H9 (cell line): Measurements from ENCODE around the gene SLC4A2. TPM values are rescaled to one million over a fixed set of nuclear protein-coding genes. Genes with fewer than 3 reads are reported as not detected.

Source experiments
- DNase-seq: peaks from one replicate; pipeline ENCODE4 v3.0.0-alpha.2; 2017
- H2AFZ ChIP-seq: one replicate; pipeline ENCODE4 v1.6.1; 2013; ENCODE audit warnings: mild to moderate bottlenecking, low read length, control low read depth, moderate library complexity
- H2AK5ac ChIP-seq: 2 replicates; pipeline ENCODE4 v1.6.1; 2013; ENCODE audit warnings: low read length, control low read depth, mixed read lengths; ENCODE audit not compliant: insufficient read length
- H2BK120ac ChIP-seq: one replicate; pipeline ENCODE4 v1.6.1; 2013; ENCODE audit warnings: low read depth, mild to moderate bottlenecking, low read length, control low read depth, inconsistent platforms; ENCODE audit not compliant: poor library complexity, severe bottlenecking
- H2BK12ac ChIP-seq: 2 replicates; pipeline ENCODE4 v1.6.1; 2013; ENCODE audit warnings: low read length, control low read depth, mixed read lengths, low read depth; ENCODE audit not compliant: insufficient read length
- H2BK15ac ChIP-seq: 2 replicates; pipeline ENCODE4 v1.6.1; 2013; ENCODE audit warnings: low read depth, low read length, control low read depth
- H2BK20ac ChIP-seq: one replicate; pipeline ENCODE4 v1.6.1; 2013; ENCODE audit warnings: low read depth, mild to moderate bottlenecking, low read length, control low read depth, inconsistent platforms; ENCODE audit not compliant: poor library complexity, severe bottlenecking
- H2BK5ac ChIP-seq: 2 replicates; pipeline ENCODE4 v1.6.1; 2013; ENCODE audit warnings: low read length, control low read depth, mixed read lengths; ENCODE audit not compliant: insufficient read length
- H3K14ac ChIP-seq: 2 replicates; pipeline ENCODE4 v1.6.1; 2013; ENCODE audit warnings: low read length, control low read depth; ENCODE audit not compliant: insufficient read depth
- H3K18ac ChIP-seq: 2 replicates; pipeline ENCODE4 v1.6.1; 2013; ENCODE audit warnings: low read depth, mild to moderate bottlenecking, mixed read lengths, low read length, control low read depth; ENCODE audit not compliant: insufficient read length
- H3K23ac ChIP-seq: 2 replicates; pipeline ENCODE4 v1.6.1; 2013; ENCODE audit warnings: low read length, control low read depth, mixed read lengths, low read depth; ENCODE audit not compliant: insufficient read length
- H3K23me2 ChIP-seq: 2 replicates; pipeline ENCODE4 v1.6.1; 2013; ENCODE audit warnings: low read depth, mild to moderate bottlenecking, mixed read lengths, low read length, control low read depth; ENCODE audit not compliant: insufficient read length, poor library complexity, severe bottlenecking
- H3K27ac ChIP-seq: 2 replicates; pipeline ENCODE4 v1.5.1; 2013; ENCODE audit warnings: low read length, control low read depth, mixed read lengths, low read depth; ENCODE audit not compliant: insufficient read length
- H3K27me3 ChIP-seq: 2 replicates; pipeline ENCODE4 v1.6.1; 2013; ENCODE audit warnings: low read length, control low read depth, inconsistent platforms; ENCODE audit not compliant: insufficient read depth
- H3K4ac ChIP-seq: 2 replicates; pipeline ENCODE4 v1.6.1; 2013; ENCODE audit warnings: low read depth, mild to moderate bottlenecking, control low read depth, inconsistent platforms, low read length, moderate library complexity
- H3K4me1 ChIP-seq: 2 replicates; pipeline ENCODE4 v1.6.1; 2013; ENCODE audit warnings: low read length, control low read depth, inconsistent platforms; ENCODE audit not compliant: insufficient read depth
- H3K4me2 ChIP-seq: 2 replicates; pipeline ENCODE4 v1.6.1; 2013; ENCODE audit warnings: low read length, control low read depth, mixed read lengths; ENCODE audit not compliant: insufficient read length, insufficient read depth
- H3K56ac ChIP-seq: 2 replicates; pipeline ENCODE4 v1.6.1; 2013; ENCODE audit warnings: low read depth, mild to moderate bottlenecking, mixed read lengths, low read length, control low read depth; ENCODE audit not compliant: insufficient read length
- H3K79me1 ChIP-seq: 2 replicates; pipeline ENCODE4 v1.6.1; 2013; ENCODE audit warnings: low read depth, mild to moderate bottlenecking, moderate library complexity, low read length, control low read depth, inconsistent platforms; ENCODE audit not compliant: insufficient read depth, poor library complexity, severe bottlenecking
- H3K79me2 ChIP-seq: 2 replicates; pipeline ENCODE4 v1.6.1; 2013; ENCODE audit warnings: low read length, control low read depth, inconsistent platforms; ENCODE audit not compliant: insufficient read depth
- H3K9ac ChIP-seq: 2 replicates; pipeline ENCODE4 v1.6.1; 2013; ENCODE audit warnings: low read length, control low read depth, mixed read lengths; ENCODE audit not compliant: insufficient read length; ENCODE audit errors: extremely low read depth
- H3K9me3 ChIP-seq: one replicate; pipeline ENCODE4 v1.6.1; 2013; ENCODE audit warnings: low read depth, low read length, inconsistent platforms; ENCODE audit not compliant: control insufficient read depth
- H3T11ph ChIP-seq: one replicate; pipeline ENCODE4 v1.6.1; 2013; ENCODE audit warnings: mild to moderate bottlenecking, low read length, control low read depth, inconsistent platforms
- H4K20me1 ChIP-seq: one replicate; pipeline ENCODE4 v1.6.1; 2013; ENCODE audit not compliant: control insufficient read depth, insufficient read length, insufficient read depth
- H4K5ac ChIP-seq: 2 replicates; pipeline ENCODE4 v1.6.1; 2013; ENCODE audit warnings: low read depth, mild to moderate bottlenecking, mixed read lengths, low read length, control low read depth; ENCODE audit not compliant: insufficient read length
- H4K8ac ChIP-seq: replicated peaks from 2 replicates; pipeline ENCODE4 v1.6.1; 2013; ENCODE audit warnings: low read length, control low read depth, mixed read lengths, low read depth; ENCODE audit not compliant: insufficient read length
- H4K91ac ChIP-seq: 2 replicates; pipeline ENCODE4 v1.6.1; 2013; ENCODE audit warnings: low read depth, mild to moderate bottlenecking, moderate library complexity, mixed read lengths, low read length, control low read depth; ENCODE audit not compliant: insufficient read length
- H3K27ac Mint-ChIP-seq, 3 experiments: 2 replicates in 2 of 3; 3 replicates in 1 of 3; pipeline ENCODE4 v1.8.0; 2020 to 2021; ENCODE audit warnings: mixed read lengths in 3 of 3, mild to moderate bottlenecking in 1 of 3, moderate library complexity in 1 of 3
- H3K27me3 Mint-ChIP-seq: 2 replicates; pipeline ENCODE4 v1.8.0; 2021; ENCODE audit warnings: low read depth, mild to moderate bottlenecking, moderate library complexity, mixed read lengths
- H3K36me3 Mint-ChIP-seq, 3 experiments: 2 replicates in 2 of 3; 3 replicates in 1 of 3; pipeline ENCODE4 v1.8.0; 2020 to 2021; ENCODE audit warnings: low read depth in 3 of 3, mixed read lengths in 3 of 3; ENCODE audit not compliant: insufficient read depth in 1 of 3
- H3K4me1 Mint-ChIP-seq, 2 experiments: 2 replicates each; pipeline ENCODE4 v1.8.0; 2020; ENCODE audit warnings: mixed read lengths in 2 of 2
- H3K4me3 Mint-ChIP-seq, 2 experiments: 2 replicates in 1 of 2; 3 replicates in 1 of 2; pipeline ENCODE4 v1.8.0; 2020 to 2021; ENCODE audit warnings: mild to moderate bottlenecking in 2 of 2, mixed read lengths in 2 of 2, moderate library complexity in 1 of 2
- H3K9me3 Mint-ChIP-seq, 2 experiments: 2 replicates in 1 of 2; 3 replicates in 1 of 2; pipeline ENCODE4 v1.8.0; 2020; ENCODE audit warnings: mild to moderate bottlenecking in 2 of 2, mixed read lengths in 2 of 2, moderate library complexity in 1 of 2
- CTCF ChIP-seq: fragments of 200-600 bp; sonication (generic); conservative IDR thresholded peaks from 3 replicates; pipeline ENCODE4 v1.8.0; 2021; ENCODE audit warnings: antibody characterized with exemption, mild to moderate bottlenecking
- WGBS: extraction: QIAGEN DNeasy Blood & Tissue Kit; methylation state at CpG from one replicate; pipeline ENCODE4 v1.1.7; 2013; ENCODE audit warnings: missing lambda C conversion rate, low lambda C conversion rate, mixed read lengths; ENCODE audit not compliant: insufficient read length; ENCODE audit errors: extremely low coverage; 5-methylcytosine and 5-hydroxymethylcytosine counted together
- total RNA-seq: library from RNA; stranded (reverse); gene quantifications from 2 replicates; pipeline ENCODE4 v1.2.1, GENCODE V29; 2021

Gene SLC4A2
- total RNA-seq, 1 experiment from 2014 or later = 136 TPM

GRCh38 chr7:151056283-151056665 lies 3.1 kb upstream of the SLC4A2 start:
- Histone ChIP-seq H3K23me2 (peaks cover 29% of the 10 kb centered on the region), H4K91ac (no peak overlapping the region), H3K27me3 (no peaks in the 10 kb centered on the region; the same call in 1 of the 2 replicates), H2BK20ac (no peak overlapping the region), H3K27ac (no peak overlapping the region), H2BK5ac (no peak overlapping the region), H3K79me1 (no peaks in the 10 kb centered on the region), H3K18ac (no peak overlapping the region), H2BK12ac (no peak overlapping the region), H3T11ph (no peak overlapping the region), H2BK15ac (no peak overlapping the region), H2BK120ac (no peak overlapping the region), H2AFZ (no peak overlapping the region), H3K14ac (no peak overlapping the region), H4K5ac (no peak overlapping the region), H3K79me2 (no peaks in the 10 kb centered on the region), H3K4me2 (no peak overlapping the region), H3K23ac (no peak overlapping the region), H3K4ac (no peak overlapping the region), H2AK5ac (no peak overlapping the region), H3K4me1 (peaks cover 8% of the 10 kb centered on the region), H3K9me3 (no peaks in the 10 kb centered on the region), H3K9ac (no peak overlapping the region), H4K8ac (no peak overlapping the region), H4K20me1 (no peaks in the 10 kb centered on the region), H3K56ac (no peak overlapping the region)
- no peak overlapping the region for H3K27ac Mint-ChIP-seq
- WGBS = no CpG with 5 or more reads among the region's 6 CpGs
- H3K4me3 Mint-ChIP-seq = peak overlapping the region; percentile 78 to 91; a peak in 3 of 5 replicates
- peaks cover 28 to 39% of the 10 kb centered on the region in 2 experiments for H3K4me1 Mint-ChIP-seq
- H3K36me3 Mint-ChIP-seq = peaks cover 0 to 11% (median 0%) of the 10 kb centered on the region in 3 experiments; a peak in 3 of 7 replicates
- no peak for TF ChIP-seq CTCF
- no peak for DNase-seq
- peaks cover 36% of the 10 kb centered on the region for H3K27me3 Mint-ChIP-seq
- no peaks in the 10 kb centered on the region; a peak in 1 of 5 replicates for H3K9me3 Mint-ChIP-seq
